Thoracic aorta (tissue), 2 donors: Measurements from ENCODE around the gene RIN1. TPM values are rescaled to one million over a fixed set of nuclear protein-coding genes. Genes with fewer than 3 reads are reported as not detected.

ENCODE experiments used
- ATAC-seq: fragments of 150-250 bp; one replicate; pipeline ENCODE4 v1.8.0; 2017; ENCODE audit warnings: low read depth; ENCODE audit not compliant: insufficient number of reproducible peaks, low FRiP score
- DNase-seq: peaks from one replicate; pipeline ENCODE4 v3.0.0-alpha.2; 2020; ENCODE audit warnings: low spot score
- H3K27ac ChIP-seq, 2 donors: fragments of 200-600 bp; sonication (generic); 1 replicate in 1 of 2; 2 replicates in 1 of 2; pipeline ENCODE4 v1.5.1; 2016; ENCODE audit warnings: mild to moderate bottlenecking in 2 of 2, moderate library complexity in 2 of 2
- H3K27me3 ChIP-seq: fragments of 200-600 bp; sonication (generic); replicated peaks from 2 replicates; pipeline ENCODE4 v1.6.0; 2016; ENCODE audit warnings: mild to moderate bottlenecking; ENCODE audit not compliant: insufficient read depth
- H3K36me3 ChIP-seq: fragments of 200-600 bp; sonication (generic); one replicate; pipeline ENCODE4 v1.5.1; 2016
- H3K4me1 ChIP-seq, 2 donors: fragments of 200-600 bp; sonication (generic); 1 replicate in 1 of 2; 2 replicates in 1 of 2; pipeline versions ENCODE4 v1.5.1 to v1.6.0; 2016; ENCODE audit warnings: low read depth in 2 of 2, mild to moderate bottlenecking in 1 of 2; ENCODE audit not compliant: control insufficient read depth in 1 of 2
- H3K4me3 ChIP-seq: fragments of 200-600 bp; sonication (generic); 2 replicates; pipeline ENCODE4 v1.5.1; 2016; ENCODE audit warnings: mild to moderate bottlenecking
- H3K9me3 ChIP-seq: fragments of 200-600 bp; sonication (generic); 2 replicates; pipeline ENCODE4 v1.5.1; 2016
- total RNA-seq, 2 donors: library from RNA; depleted of rRNA; stranded (reverse); fragments of >200 nt; gene quantifications; one replicate each; pipeline versions ENCODE4 v1.1.0 to v1.2.3, GENCODE V29; 2016
- TF ChIP-seq, protein P1 (sequence below): fragments of 200-600 bp; sonication (generic); IDR thresholded peaks from one replicate; pipeline ENCODE4 v1.5.1; 2019; ENCODE audit warnings: antibody characterized with exemption

The RIN1 gene
- total RNA-seq, 2 donors from 2014 or later = 7.7 to 7.8 TPM

DNA sequence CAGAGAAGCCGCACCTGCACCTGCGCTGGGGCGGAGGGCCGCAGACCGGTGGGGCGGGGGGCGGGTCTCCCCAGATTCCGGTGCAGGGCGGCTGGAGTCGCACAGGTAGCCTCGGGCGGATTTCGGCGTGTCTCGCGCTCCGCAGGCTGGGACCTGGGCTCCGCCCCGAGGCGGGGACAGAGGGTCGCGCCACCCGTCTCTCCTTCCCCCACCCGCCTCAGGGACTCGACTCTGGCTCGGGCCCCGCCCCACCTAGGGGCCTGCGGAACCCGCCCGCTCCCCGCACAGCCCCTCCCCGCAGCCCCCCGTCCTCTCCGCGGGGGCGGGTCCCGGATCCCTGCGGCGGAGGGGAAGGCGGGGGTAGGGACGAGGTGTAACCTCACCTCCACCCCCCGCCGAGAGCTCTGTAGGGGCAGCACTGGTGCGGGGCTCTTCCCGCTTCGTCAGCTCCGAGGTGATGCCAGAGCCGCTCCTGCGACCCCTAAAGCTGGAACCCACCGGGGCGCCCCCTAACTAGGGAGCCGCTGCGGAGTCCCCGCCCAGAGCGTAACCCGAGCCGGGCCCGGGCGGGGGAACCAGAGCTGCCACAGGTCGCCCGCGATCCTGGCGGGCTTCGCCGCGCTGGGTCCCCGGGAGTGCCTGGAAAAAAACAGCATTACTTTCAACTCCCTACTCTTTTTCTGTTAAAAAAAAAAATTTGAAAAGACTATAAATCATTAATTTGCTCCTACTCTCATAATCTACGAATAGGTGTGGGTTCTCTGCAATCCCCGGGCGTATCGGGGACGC, 35.6 kb upstream of the RIN1 start, which contains the start of gene SLC29A2:
Gene SLC29A2, minus strand, starts transcription at position 134 of the 789 bp plus-strand sequence. CDS start 169 bp downstream, outside the sequence.
- DNase-seq (no peak), ATAC-seq (no peak)
- Histone ChIP-seq H3K27me3 (no peaks in the 10 kb centered on the region), H3K4me3 (peak within 1 kb of the TSS; percentile 94), H3K27ac (peak within 1 kb of the TSS in 1 of 2 donors; percentile 47), H3K4me1 (peaks cover 0 to 19% of the 10 kb centered on the region in 2 donors), H3K36me3 (no peaks in the 10 kb centered on the region), H3K9me3 (no peaks in the 10 kb centered on the region)
- TF ChIP-seq, protein P1, sequence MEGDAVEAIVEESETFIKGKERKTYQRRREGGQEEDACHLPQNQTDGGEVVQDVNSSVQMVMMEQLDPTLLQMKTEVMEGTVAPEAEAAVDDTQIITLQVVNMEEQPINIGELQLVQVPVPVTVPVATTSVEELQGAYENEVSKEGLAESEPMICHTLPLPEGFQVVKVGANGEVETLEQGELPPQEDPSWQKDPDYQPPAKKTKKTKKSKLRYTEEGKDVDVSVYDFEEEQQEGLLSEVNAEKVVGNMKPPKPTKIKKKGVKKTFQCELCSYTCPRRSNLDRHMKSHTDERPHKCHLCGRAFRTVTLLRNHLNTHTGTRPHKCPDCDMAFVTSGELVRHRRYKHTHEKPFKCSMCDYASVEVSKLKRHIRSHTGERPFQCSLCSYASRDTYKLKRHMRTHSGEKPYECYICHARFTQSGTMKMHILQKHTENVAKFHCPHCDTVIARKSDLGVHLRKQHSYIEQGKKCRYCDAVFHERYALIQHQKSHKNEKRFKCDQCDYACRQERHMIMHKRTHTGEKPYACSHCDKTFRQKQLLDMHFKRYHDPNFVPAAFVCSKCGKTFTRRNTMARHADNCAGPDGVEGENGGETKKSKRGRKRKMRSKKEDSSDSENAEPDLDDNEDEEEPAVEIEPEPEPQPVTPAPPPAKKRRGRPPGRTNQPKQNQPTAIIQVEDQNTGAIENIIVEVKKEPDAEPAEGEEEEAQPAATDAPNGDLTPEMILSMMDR = no peak

DNA sequence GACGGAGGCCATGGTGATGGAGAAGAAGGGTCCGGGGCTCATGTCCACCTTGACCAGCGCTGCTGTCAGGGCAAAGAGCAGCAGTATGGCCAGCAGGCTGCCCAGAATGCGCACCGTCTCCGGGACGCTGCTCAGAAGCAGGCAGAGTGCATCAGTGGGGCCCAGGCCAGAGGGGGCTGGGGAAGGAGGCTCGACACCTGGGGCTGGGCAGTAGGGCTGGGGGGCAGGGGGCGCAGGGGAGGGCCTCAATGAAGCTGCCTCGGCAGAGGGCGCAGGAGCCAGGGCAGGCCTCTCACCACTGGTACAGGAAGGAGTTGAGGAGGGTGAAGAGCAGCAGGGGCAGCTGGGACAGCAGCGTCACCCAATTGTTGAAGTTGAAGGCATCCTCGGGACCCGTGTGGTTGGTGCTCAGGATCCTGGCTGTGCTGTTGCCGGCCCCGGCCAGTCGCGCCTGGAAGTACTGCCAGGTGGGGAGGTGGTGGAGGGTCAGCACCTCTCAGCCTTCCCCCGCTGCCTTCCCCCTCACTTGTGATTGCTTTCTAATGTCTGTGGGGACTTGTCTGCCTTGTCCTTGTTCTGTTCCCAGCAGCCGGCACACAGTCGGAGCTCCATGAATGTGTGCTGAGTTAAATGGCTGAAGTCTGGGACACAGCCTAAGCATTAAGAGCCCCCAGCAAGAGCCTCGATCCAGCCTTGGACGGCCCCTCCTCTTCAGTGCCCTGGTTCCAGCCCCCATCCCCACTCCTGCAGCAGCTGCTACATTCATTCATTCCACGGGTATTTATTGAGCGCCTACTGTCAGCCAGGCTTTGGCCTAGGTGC, 33.0 kb upstream of the RIN1 start:
- Histone ChIP-seq H3K27me3 (no peaks in the 10 kb centered on the region), H3K4me1 (peaks cover 0 to 19% of the 10 kb centered on the region in 2 donors), H3K36me3 (no peaks in the 10 kb centered on the region), H3K27ac (no peak overlapping the region), H3K9me3 (no peaks in the 10 kb centered on the region), H3K4me3 (no peak overlapping the region)
- ATAC-seq (no peak), DNase-seq (no peak)
- TF ChIP-seq, protein P1 = no peak

DNA sequence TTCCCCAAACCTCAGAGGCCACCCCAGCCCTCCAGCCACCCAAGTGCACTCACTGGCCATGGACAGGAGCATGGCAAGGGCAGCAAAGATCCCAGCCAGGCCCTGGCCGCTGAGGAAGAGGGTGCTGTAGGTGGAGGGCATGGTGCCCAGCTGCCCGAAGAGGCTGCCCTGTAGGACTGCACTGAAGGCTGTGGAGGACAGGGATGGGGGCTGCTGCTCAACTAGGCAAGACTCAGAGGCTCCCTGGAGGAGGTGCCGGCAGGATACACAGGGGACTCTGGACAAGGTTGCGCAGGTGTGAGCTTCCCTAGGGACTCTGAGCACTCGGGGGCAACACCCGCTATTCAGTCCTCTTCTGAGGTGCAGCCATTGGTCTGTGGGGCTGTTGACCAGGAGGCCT, 32.2 kb upstream of the RIN1 start:
- Histone ChIP-seq H3K27ac (no peak overlapping the region), H3K4me3 (no peak overlapping the region), H3K27me3 (no peaks in the 10 kb centered on the region), H3K36me3 (no peaks in the 10 kb centered on the region), H3K4me1 (peaks cover 0 to 19% of the 10 kb centered on the region in 2 donors), H3K9me3 (no peaks in the 10 kb centered on the region)
- DNase-seq = no peak
- ATAC-seq = no peak
- TF ChIP-seq, protein P1 = no peak

DNA sequence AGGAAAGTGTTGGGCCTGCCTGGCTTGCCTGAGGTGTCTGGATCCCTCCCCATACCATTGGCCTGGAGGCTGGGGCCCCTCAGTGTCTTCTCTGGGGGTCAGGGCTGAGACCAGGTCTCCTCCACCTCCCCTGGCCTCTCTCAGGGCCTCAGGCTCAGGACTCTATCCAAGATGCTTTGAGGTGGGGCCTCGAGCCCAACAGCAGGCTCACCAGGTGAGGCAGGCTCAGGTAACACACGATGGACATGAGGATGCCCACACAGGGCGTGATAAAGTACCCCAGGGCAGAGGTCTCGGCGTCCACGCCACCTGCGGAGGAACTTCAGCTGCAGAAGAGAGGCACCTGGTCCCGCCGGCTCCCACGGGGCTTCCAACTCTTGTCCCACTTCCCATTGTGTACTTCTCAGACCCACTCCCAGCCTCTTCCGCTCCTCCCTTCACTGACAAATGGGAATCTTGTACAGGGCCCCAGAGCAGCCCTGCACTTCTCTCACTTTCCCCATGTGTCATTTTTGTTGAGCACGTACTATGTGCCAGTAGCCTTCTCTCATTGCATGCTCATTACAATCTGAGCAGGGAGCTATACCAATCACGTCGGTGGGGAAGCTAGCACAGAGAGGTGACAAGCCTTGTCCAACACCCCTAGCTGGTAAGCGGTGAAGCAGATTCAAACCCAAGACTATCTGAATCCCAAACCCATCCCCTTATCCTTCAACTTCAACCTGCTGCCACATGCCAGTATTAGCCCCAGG, 31.5 kb upstream of the RIN1 start:
- Histone ChIP-seq H3K4me3 (no peak overlapping the region), H3K4me1 (peaks cover 0 to 19% of the 10 kb centered on the region in 2 donors), H3K27ac (no peak overlapping the region), H3K36me3 (no peaks in the 10 kb centered on the region), H3K27me3 (no peaks in the 10 kb centered on the region), H3K9me3 (no peaks in the 10 kb centered on the region)
- DNase-seq (no peak), ATAC-seq (no peak)
- TF ChIP-seq, protein P1 = no peak
